GM19023 (cell line): ENCODE results near the gene DAND5.
"Not testable (repeated sequence)": the region's sequence is repeated elsewhere in the genome, so short reads cannot be mapped to it uniquely, and the experiment has no call there.

Experiments used
- ATAC-seq: cut with Tn5 transposase; IDR thresholded peaks from one replicate; pipeline ENCODE4 v1.9.1; 2021; ENCODE audit warnings: mild to moderate bottlenecking, moderate library complexity; ENCODE audit not compliant: unreplicated experiment

The DAND5 gene

GRCh38 chr19:12965017-12965811 is 4.2 kb upstream of the DAND5 start:
- ATAC-seq: peak; percentile 79

- no peak for ATAC-seq
Measured at GRCh38 chr19:12965812-12966135, 3.6 kb upstream of the DAND5 start.

- ATAC-seq: no peak
Measured at GRCh38 chr19:12967907-12968306, 1.5 kb upstream of the DAND5 start.

GRCh38 chr19:12970070-12970820 is 869 bp downstream of the DAND5 start:
- ATAC-seq: no peak

GRCh38 chr19:12973236-12973635 is 3.9 kb downstream of the DAND5 start:
- no peak for ATAC-seq

- ATAC-seq: no peak
Measured at GRCh38 chr19:12974301-12975220, 5.2 kb downstream of the DAND5 start.

GRCh38 chr19:12975221-12975741 is 5.9 kb downstream of the DAND5 start:
- ATAC-seq: no peak

- not testable (repeated sequence) for ATAC-seq
Measured at GRCh38 chr19:12976109-12976508, 6.7 kb downstream of the DAND5 start.

GRCh38 chr19:12979974-12980373 is 10.6 kb downstream of the DAND5 start:
- ATAC-seq: no peak

GRCh38 chr19:12982648-12983047 is 13.3 kb downstream of the DAND5 start:
- ATAC-seq: no peak

GRCh38 chr19:12983091-12983490 is 13.7 kb downstream of the DAND5 start:
- no peak for ATAC-seq

- ATAC-seq: no peak
Measured at GRCh38 chr19:12983542-12984142, 14.3 kb downstream of the DAND5 start.

GRCh38 chr19:12984143-12984627 is 14.8 kb downstream of the DAND5 start:
- no peak for ATAC-seq

- no peak for ATAC-seq
Measured at GRCh38 chr19:12984683-12985048, 15.3 kb downstream of the DAND5 start.

- no peak for ATAC-seq
Measured at GRCh38 chr19:12985049-12985776, 15.8 kb downstream of the DAND5 start.

- ATAC-seq: no peak
Measured at GRCh38 chr19:12986726-12987125, 17.4 kb downstream of the DAND5 start.

- ATAC-seq: no peak
Measured at GRCh38 chr19:12987190-12987589, 17.8 kb downstream of the DAND5 start.

GRCh38 chr19:12987781-12988180 is 18.4 kb downstream of the DAND5 start:
- no peak for ATAC-seq

- ATAC-seq: no peak
Measured at GRCh38 chr19:12990431-12990830, 21.1 kb downstream of the DAND5 start.

- ATAC-seq: no peak
Measured at GRCh38 chr19:12990853-12991252, 21.5 kb downstream of the DAND5 start.
